ENCODE results near the gene CISH. TPM values are rescaled to one million over a fixed set of nuclear protein-coding genes. Genes with fewer than 3 reads are reported as not detected.
A peak's percentile ranks its signal among the peaks of the same experiment; 100 is the strongest.

The CISH gene
- total and polyA plus RNA-seq, 9 of the 15 experiments (the other 6 are each of a cell fraction or from before 2014, with no cell fraction given): 1.7 to 47.7 (median 18.3) TPM

DNA sequence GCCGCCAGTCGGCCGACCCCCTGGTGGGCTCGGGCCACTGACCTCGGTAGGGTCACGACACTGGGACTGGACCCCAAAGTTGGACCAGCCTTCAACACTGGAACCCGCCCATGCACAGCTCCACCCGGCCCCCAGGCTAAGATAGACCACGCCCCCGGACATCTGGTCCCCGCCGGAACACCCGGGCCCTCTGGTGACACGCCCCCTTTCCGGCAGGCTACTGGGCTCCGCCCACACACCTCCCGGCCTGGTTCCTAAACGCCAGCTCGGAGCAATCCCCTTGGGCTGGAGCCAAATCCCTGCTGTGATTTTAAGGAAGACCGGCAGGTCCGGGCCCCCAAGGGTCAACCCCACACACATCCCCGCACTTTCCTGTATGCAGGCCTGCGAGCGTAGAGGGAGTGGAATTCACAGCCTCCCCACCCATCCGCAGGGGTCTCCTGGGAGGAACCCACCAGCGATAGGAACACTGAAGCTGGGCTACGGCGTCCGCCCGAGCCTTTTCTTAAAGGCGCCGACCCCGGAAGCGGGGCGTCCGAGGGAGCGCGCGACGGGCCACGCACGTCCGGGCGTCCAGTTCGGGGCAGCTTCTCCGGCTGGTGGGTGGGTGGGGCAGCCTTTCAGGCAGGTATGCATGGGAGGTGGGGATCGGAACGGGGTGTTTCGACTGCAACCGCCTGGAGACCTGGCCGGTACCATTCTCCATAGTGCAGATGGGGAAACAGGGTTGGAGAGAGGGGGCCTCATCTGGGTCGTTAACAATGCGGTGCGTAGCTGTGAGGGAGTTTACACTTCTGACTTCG is 42.4 kb downstream of the CISH start, which contains the start of gene HEMK1 (continued):
- TF ChIP-seq TGIF2 (CRISPR knock-in tag; IDR thresholded peaks at IDR 0.05) (no peak), CHD1 (IDR thresholded peaks at IDR 0.05; ENCODE audit: low read length) (no peak), HCFC1 (IDR thresholded peaks at IDR 0.05; ENCODE audit: low read depth, low read length) (peak; percentile 84), RUNX1 (IDR thresholded peaks at IDR 0.05; ENCODE audit: low read depth) (no peak), ZNF146 (CRISPR knock-in tag; IDR thresholded peaks at IDR 0.05; ENCODE audit: unreplicated experiment) (no peak), ZNF431 (CRISPR knock-in tag; IDR thresholded peaks at IDR 0.05) (no peak), SMC3 (conservative IDR thresholded peaks at IDR 0.05; ENCODE audit: insufficient read depth, low read depth, low read length) (no peak), MYC (IDR thresholded peaks at IDR 0.05; ENCODE audit: low read depth, low read length) (peak; percentile 60), MYC (CRISPR knock-in tag; IDR thresholded peaks at IDR 0.05; ENCODE audit: borderline replicate concordance, low read depth) (no peak), KHSRP (IDR thresholded peaks at IDR 0.05) (no peak), GATAD2A (IDR thresholded peaks at IDR 0.05) (peak; percentile 75; the same call in 1 of the 2 replicates), HDAC8 (tag; IDR thresholded peaks at IDR 0.05) (no peak), NCOA6 (IDR thresholded peaks at IDR 0.05) (peak; percentile 39; the same call in 1 of the 2 replicates), JUNB (CRISPR knock-in tag; conservative IDR thresholded peaks at IDR 0.05) (no peak)
- TF ChIP-seq, protein P1, sequence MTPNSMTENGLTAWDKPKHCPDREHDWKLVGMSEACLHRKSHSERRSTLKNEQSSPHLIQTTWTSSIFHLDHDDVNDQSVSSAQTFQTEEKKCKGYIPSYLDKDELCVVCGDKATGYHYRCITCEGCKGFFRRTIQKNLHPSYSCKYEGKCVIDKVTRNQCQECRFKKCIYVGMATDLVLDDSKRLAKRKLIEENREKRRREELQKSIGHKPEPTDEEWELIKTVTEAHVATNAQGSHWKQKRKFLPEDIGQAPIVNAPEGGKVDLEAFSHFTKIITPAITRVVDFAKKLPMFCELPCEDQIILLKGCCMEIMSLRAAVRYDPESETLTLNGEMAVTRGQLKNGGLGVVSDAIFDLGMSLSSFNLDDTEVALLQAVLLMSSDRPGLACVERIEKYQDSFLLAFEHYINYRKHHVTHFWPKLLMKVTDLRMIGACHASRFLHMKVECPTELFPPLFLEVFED (CRISPR knock-in tag; conservative IDR thresholded peaks at IDR 0.05): no peak
- TF ChIP-seq, protein P2, sequence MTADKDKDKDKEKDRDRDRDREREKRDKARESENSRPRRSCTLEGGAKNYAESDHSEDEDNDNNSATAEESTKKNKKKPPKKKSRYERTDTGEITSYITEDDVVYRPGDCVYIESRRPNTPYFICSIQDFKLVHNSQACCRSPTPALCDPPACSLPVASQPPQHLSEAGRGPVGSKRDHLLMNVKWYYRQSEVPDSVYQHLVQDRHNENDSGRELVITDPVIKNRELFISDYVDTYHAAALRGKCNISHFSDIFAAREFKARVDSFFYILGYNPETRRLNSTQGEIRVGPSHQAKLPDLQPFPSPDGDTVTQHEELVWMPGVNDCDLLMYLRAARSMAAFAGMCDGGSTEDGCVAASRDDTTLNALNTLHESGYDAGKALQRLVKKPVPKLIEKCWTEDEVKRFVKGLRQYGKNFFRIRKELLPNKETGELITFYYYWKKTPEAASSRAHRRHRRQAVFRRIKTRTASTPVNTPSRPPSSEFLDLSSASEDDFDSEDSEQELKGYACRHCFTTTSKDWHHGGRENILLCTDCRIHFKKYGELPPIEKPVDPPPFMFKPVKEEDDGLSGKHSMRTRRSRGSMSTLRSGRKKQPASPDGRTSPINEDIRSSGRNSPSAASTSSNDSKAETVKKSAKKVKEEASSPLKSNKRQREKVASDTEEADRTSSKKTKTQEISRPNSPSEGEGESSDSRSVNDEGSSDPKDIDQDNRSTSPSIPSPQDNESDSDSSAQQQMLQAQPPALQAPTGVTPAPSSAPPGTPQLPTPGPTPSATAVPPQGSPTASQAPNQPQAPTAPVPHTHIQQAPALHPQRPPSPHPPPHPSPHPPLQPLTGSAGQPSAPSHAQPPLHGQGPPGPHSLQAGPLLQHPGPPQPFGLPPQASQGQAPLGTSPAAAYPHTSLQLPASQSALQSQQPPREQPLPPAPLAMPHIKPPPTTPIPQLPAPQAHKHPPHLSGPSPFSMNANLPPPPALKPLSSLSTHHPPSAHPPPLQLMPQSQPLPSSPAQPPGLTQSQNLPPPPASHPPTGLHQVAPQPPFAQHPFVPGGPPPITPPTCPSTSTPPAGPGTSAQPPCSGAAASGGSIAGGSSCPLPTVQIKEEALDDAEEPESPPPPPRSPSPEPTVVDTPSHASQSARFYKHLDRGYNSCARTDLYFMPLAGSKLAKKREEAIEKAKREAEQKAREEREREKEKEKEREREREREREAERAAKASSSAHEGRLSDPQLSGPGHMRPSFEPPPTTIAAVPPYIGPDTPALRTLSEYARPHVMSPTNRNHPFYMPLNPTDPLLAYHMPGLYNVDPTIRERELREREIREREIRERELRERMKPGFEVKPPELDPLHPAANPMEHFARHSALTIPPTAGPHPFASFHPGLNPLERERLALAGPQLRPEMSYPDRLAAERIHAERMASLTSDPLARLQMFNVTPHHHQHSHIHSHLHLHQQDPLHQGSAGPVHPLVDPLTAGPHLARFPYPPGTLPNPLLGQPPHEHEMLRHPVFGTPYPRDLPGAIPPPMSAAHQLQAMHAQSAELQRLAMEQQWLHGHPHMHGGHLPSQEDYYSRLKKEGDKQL (CRISPR knock-in tag; IDR thresholded peaks at IDR 0.05; ENCODE audit: borderline replicate concordance): no peak
- TF ChIP-seq, protein P3, sequence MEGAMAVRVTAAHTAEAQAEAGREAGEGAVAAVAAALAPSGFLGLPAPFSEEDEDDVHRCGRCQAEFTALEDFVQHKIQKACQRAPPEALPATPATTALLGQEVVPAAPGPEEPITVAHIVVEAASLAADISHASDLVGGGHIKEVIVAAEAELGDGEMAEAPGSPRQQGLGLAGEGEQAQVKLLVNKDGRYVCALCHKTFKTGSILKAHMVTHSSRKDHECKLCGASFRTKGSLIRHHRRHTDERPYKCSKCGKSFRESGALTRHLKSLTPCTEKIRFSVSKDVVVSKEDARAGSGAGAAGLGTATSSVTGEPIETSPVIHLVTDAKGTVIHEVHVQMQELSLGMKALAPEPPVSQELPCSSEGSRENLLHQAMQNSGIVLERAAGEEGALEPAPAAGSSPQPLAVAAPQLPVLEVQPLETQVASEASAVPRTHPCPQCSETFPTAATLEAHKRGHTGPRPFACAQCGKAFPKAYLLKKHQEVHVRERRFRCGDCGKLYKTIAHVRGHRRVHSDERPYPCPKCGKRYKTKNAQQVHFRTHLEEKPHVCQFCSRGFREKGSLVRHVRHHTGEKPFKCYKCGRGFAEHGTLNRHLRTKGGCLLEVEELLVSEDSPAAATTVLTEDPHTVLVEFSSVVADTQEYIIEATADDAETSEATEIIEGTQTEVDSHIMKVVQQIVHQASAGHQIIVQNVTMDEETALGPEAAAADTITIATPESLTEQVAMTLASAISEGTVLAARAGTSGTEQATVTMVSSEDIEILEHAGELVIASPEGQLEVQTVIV (CRISPR knock-in tag; IDR thresholded peaks at IDR 0.05; ENCODE audit: borderline replicate concordance): no peak
- TF ChIP-seq, protein P4, sequence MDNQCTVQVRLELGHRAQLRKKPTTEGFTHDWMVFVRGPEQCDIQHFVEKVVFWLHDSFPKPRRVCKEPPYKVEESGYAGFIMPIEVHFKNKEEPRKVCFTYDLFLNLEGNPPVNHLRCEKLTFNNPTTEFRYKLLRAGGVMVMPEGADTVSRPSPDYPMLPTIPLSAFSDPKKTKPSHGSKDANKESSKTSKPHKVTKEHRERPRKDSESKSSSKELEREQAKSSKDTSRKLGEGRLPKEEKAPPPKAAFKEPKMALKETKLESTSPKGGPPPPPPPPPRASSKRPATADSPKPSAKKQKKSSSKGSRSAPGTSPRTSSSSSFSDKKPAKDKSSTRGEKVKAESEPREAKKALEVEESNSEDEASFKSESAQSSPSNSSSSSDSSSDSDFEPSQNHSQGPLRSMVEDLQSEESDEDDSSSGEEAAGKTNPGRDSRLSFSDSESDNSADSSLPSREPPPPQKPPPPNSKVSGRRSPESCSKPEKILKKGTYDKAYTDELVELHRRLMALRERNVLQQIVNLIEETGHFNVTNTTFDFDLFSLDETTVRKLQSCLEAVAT (IDR thresholded peaks at IDR 0.05): no peak

Data from K562 (cell line).